Cortex of kidney (tissue), 1 donor: ENCODE results near the gene DLL4.
"Not testable (repeated sequence)": the region's sequence is repeated elsewhere in the genome, so short reads cannot be mapped to it uniquely, and the experiment has no call there.

ENCODE experiments used
- DNase-seq: peaks from one replicate; lab custom pipeline; 2025; lab: John Stamatoyannopoulos, UW

The DLL4 gene

DNA sequence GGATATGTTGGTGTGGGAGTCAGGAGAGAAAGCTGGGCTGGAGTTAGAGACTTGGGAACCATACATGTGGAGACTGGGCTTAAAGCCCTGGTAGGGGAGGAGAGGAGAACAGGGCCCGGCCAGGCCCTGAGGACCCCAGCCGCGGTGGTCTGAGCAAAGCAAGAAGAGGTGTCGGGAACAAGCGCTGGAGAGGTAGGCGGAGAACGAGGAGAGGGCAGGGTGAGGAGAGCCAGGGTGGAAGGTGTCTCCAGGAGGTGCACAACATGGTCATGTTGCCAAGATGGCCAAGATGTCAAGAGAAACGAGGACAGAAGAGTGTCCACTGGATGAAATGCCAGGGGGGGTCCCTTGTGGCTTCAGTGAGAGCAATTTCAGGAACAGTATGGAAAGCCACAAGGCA, 29.6 kb downstream of the DLL4 start:
- no peak for DNase-seq

- no peak for DNase-seq
Measured at GRCh38 chr15:40959331-40960141, 30.4 kb downstream of the DLL4 start.

GRCh38 chr15:40960151-40960885, 31.2 kb downstream of the DLL4 start:
- no peak for DNase-seq

DNA sequence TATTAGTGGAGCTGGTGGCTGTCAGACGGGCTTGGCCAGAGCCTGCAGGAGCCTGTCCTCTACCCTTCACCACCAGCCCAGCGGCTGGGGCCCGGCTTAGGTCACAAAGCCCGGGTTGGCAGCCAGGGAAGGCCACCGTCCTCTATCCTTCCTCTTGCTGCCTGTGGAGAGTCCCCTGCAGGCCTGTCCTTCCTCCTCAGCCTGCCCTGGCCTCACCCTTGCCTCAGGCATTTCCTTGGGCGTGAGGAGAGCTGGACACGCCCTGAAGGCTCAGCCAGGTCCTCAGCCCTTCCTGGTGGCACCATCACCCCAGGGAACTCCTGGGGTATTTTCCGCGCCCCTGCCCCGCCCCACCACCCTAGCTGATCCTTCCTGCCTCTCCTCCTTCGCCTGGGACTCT, 31.8 kb downstream of the DLL4 start:
- DNase-seq, result no peak

DNA sequence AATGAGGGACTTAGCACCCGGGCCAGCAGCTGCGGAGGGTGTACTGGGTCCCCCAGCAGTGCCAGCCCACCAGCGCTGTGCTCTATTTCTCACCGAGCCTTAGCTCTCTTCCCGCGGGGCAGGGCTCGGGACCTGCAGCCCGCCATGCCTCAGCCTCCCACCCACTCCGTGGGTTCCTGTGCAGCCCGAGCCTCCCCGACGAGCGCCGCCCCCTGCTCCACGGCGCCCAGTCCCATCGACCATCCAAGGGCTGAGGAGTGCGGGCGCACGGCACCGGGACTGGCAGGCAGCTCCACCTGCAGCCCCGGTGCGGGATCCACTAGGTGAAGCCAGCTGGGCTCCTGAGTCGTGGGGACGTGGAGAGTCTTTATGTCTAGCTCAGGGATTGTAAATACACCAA, 32.6 kb downstream of the DLL4 start:
- DNase-seq, result not testable (repeated sequence)

DNA sequence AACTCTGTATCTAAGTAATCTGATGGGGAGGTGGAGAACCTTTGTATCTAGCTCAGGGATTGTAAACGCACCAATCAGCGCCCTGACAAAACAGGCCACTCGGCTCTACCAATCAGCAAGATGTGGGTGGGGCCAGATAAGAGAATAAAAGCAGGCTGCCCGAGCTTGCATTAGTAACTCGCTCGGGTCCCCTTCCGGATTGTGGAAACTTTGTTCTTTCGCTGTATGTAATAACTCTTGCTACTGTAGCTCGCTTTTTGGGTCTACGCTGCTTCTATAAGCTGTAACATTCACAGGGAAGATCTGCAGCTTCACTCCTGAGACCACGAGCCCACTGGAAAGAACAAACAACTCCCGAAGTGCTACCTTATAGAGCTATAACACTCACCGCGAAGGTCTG, 33.2 kb downstream of the DLL4 start:
- DNase-seq, result not testable (repeated sequence)

- DNase-seq, result no peak
Measured at GRCh38 chr15:40963201-40963600, 34.1 kb downstream of the DLL4 start.

GRCh38 chr15:40964006-40964405, 34.9 kb downstream of the DLL4 start:
- no peak for DNase-seq

DNA sequence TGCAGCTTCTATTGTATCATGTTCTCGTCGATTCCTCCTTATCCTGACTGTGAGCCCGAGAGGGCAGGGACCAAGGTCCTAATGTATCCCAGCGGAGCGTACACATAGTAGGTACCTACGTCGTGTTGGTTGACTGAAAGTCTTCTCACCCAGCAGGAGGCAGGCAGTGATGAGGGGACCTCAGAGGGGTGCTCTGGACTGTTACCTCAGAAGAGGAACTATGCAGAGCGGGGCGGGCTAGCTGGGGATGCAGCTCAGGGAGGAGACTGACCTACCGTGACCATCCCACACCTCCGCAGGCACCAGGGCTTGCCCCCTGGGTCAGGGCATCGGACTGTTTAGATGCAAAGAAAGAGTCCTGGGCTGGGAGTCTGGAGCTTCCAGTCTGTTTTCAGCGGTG, 35.5 kb downstream of the DLL4 start:
- DNase-seq, result no peak

- DNase-seq, result no peak
Measured at GRCh38 chr15:40968290-40969085, 39.3 kb downstream of the DLL4 start.

GRCh38 chr15:40969363-40969762, 40.2 kb downstream of the DLL4 start:
- DNase-seq, result no peak

GRCh38 chr15:40974879-40975278, 45.7 kb downstream of the DLL4 start:
- no peak for DNase-seq

DNA sequence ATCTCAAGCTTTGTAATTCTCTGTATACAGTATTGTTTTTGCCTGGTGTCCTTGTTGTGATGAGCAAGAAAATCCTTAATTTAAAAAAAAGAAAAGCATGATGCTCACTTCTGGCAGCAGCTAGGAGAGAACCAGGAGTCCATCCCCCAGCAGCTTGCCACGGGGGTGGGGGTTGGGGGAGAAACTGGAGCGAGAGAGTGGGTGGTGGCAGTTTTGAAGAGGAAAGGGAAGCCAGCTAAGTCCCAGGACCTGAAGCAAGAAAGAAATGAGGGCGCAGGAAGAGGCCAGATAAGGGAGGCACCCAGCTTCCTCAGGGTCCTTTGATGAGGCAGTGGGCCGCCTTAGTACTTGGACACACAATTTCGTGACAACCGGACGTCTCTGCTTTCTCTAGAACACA, 47.7 kb downstream of the DLL4 start:
- no peak for DNase-seq

DNA sequence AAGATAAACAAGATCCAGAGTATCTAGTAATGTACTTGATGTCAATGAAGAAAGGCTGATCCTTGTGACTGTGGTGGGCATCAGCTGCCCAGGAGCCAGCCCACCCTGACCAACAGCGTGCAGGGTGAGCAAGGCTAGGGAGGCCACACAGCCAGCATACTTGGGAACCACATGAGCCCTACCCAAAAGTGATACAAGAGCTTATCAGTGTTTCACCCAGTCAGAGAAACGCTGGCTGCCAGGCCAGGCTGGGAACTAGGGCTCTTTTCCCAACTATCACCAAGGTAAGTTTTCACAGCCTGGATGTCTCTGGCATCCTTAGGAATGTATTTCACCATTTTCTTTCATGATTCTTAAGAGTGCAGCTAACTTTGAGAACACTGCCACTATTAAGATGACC, 49.0 kb downstream of the DLL4 start:
- DNase-seq, result no peak

GRCh38 chr15:40978562-40978961, 49.4 kb downstream of the DLL4 start:
- no peak for DNase-seq

- DNase-seq, result no peak
Measured at GRCh38 chr15:40981186-40981585, 52.0 kb downstream of the DLL4 start.

DNA sequence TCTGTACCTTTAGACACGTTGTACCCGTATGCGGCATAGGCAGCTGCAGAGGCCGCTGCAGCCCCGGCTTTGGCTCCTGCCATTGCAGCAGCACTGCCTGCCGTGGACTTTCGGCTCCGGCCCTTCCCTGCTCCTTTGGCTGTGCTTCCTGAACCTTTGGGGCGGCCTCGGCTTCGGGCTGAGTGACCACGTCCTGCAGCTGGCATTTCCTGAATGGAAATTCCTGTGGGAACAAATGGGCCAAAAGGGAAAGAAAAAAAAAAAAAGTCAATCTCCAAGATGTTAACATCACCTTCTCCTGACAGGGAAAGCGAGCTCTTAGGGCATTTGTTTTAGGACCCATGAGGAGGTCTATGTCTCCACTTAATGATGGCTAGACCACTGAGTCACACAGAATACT, 53.7 kb downstream of the DLL4 start:
- no peak for DNase-seq

DNA sequence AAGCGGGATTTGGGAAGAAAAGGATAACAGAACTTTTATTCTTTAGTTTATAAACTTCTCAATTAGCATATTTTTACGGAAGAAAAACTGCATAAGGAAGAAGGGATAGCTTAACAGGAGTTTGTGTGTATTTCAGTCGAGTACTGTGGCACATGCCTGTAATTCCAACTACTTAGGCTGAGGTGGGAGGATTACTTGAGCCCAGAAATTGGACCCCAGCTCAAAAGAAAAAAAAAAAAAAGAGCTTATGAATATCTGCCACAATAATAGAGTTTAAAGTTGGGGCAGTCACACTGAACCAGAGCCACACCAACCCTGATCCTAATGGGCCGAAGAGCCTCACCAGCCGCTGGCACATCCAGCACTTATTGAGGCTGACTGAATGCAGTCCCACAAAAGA, 55.3 kb downstream of the DLL4 start:
- DNase-seq, result no peak

DNA sequence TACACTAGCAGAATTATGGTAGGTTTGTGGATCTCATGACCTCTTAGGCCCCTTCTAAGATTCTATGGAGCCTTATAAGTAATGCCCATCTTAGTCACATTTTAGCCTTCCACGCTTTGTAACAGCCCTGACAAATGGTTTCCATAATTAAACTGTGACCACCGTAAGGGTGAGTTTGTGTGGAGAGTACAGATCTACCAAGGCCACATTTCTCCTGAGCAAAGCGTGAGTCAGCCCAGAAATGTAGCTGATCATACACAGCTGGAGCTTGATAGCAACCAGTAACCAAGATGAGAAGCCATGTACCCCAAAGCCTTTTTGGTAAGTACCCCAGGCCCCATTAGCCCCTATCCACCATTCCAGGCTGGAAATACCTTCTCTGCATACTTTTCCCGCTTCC, 55.8 kb downstream of the DLL4 start:
- DNase-seq, result no peak

- DNase-seq, result no peak
Measured at GRCh38 chr15:40985541-40986330, 56.6 kb downstream of the DLL4 start.

GRCh38 chr15:40986820-40987219, 57.7 kb downstream of the DLL4 start:
- DNase-seq, result no peak

DNA sequence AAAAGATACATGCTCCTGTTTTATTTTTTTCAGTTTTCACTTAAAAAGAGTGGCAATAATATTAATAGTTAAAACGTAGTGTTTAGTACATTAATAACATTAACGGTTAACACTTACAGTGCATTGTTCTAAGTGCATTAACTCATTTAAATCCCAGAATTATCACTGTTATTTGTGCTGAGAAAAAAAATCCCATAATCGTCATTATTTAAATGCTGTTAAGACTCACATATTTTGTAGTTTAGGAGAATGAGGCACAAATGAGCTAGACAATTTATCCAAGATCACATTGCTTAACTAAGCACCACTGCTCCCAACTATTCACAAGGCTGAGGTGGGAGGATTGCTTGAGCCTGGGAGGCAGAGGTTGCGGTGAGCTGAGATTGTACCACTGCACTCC, 59.0 kb downstream of the DLL4 start:
- no peak for DNase-seq
